Stimulated activated CD4-positive, alpha-beta T cell treated with anti-CD3 and anti-CD28 coated beads, Interleukin-15, amount 100 ng/mL, for 1 hour (primary cell): Measurements from ENCODE around the gene NLK.
"Not testable (repeated sequence)": the region's sequence is repeated elsewhere in the genome, so short reads cannot be mapped to it uniquely, and the experiment has no call there.

Experiments used
- DNase-seq, 2 donors: peaks; one replicate each; pipeline ENCODE4 v3.0.0-alpha.2; 2020; ENCODE audit warnings: low read depth in 1 of 2, low spot score in 1 of 2

Gene NLK

GRCh38 chr17:28189667-28190066, 147.2 kb downstream of the NLK start:
- no peak for DNase-seq

- no peak for DNase-seq
Measured at GRCh38 chr17:28191018-28191417, 148.5 kb downstream of the NLK start.

GRCh38 chr17:28193241-28193640, 150.8 kb downstream of the NLK start:
- DNase-seq: no peak

GRCh38 chr17:28194382-28194781, 151.9 kb downstream of the NLK start:
- DNase-seq: no peak

GRCh38 chr17:28196636-28197035, 154.2 kb downstream of the NLK start:
- DNase-seq: no peak

- no peak for DNase-seq
Measured at GRCh38 chr17:28199115-28199514, 156.6 kb downstream of the NLK start.

GRCh38 chr17:28199728-28200127, 157.3 kb downstream of the NLK start:
- DNase-seq: no peak

GRCh38 chr17:28201315-28201714, 158.8 kb downstream of the NLK start:
- no peak for DNase-seq

GRCh38 chr17:28204244-28204643, 161.8 kb downstream of the NLK start:
- DNase-seq: no peak

- DNase-seq: no peak
Measured at GRCh38 chr17:28204751-28205150, 162.3 kb downstream of the NLK start.

GRCh38 chr17:28206292-28206691, 163.8 kb downstream of the NLK start:
- DNase-seq: no peak

- no peak for DNase-seq
Measured at GRCh38 chr17:28211811-28212210, 169.3 kb downstream of the NLK start.

GRCh38 chr17:28213578-28213977, 171.1 kb downstream of the NLK start:
- not testable (repeated sequence) for DNase-seq

GRCh38 chr17:28216052-28216451, 173.6 kb downstream of the NLK start:
- no peak for DNase-seq

- DNase-seq: no peak
Measured at GRCh38 chr17:28216528-28216927, 174.1 kb downstream of the NLK start.

GRCh38 chr17:28219771-28220170, 177.3 kb downstream of the NLK start:
- no peak for DNase-seq

- DNase-seq: no peak
Measured at GRCh38 chr17:28221751-28222414, 179.4 kb downstream of the NLK start.

- DNase-seq: no peak
Measured at GRCh38 chr17:28225271-28225670, 182.8 kb downstream of the NLK start.

GRCh38 chr17:28225867-28226266, 183.4 kb downstream of the NLK start:
- DNase-seq: no peak

- DNase-seq: no peak
Measured at GRCh38 chr17:28226563-28227315, 184.3 kb downstream of the NLK start.

GRCh38 chr17:28227316-28228108, 185.0 kb downstream of the NLK start:
- DNase-seq: no peak
